Lower leg skin (tissue), 3 donors: ENCODE results near the gene IRAK3.

Source experiments
- POLR2A ChIP-seq, 2 donors: fragments of 450-650 bp; IDR thresholded peaks; one replicate each; pipeline ENCODE4 v1.6.1; 2016 to 2017; ENCODE audit warnings: antibody characterized with exemption in 2 of 2, mild to moderate bottlenecking in 1 of 2, moderate library complexity in 1 of 2
- TF ChIP-seq, protein P1 (sequence below), 3 donors: fragments of 450-650 bp; IDR thresholded peaks; one replicate each; pipeline ENCODE4 v1.5.1; 2016; ENCODE audit warnings: antibody characterized with exemption in 3 of 3, mild to moderate bottlenecking in 3 of 3, moderate library complexity in 2 of 3

DNA sequence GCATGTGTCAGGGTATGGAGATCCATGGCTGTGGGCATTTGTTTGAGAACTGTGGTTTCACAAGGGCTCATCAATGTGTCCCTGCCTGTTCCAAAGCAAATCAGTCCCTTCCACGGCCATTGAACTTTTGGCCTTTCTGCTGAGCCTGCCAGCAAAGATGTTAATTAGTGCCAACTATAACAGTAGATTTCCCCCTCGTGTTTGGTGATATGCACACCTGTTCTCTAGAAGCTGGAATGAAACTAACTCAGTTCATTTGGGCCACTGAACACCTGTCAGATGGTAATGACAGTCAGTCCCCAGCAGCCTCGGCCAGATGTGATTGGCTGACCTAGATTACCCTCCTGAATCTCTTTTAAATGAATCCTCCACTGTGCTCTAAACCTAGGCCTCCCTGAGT is 43.2 kb downstream of the IRAK3 start:
- TF ChIP-seq, protein P1, sequence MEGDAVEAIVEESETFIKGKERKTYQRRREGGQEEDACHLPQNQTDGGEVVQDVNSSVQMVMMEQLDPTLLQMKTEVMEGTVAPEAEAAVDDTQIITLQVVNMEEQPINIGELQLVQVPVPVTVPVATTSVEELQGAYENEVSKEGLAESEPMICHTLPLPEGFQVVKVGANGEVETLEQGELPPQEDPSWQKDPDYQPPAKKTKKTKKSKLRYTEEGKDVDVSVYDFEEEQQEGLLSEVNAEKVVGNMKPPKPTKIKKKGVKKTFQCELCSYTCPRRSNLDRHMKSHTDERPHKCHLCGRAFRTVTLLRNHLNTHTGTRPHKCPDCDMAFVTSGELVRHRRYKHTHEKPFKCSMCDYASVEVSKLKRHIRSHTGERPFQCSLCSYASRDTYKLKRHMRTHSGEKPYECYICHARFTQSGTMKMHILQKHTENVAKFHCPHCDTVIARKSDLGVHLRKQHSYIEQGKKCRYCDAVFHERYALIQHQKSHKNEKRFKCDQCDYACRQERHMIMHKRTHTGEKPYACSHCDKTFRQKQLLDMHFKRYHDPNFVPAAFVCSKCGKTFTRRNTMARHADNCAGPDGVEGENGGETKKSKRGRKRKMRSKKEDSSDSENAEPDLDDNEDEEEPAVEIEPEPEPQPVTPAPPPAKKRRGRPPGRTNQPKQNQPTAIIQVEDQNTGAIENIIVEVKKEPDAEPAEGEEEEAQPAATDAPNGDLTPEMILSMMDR (IDR thresholded peaks at IDR 0.05) = no peak
- no peak for TF ChIP-seq POLR2A (IDR thresholded peaks at IDR 0.05)
